GM19455 (cell line): ENCODE measurements around the gene SNRPA1.

Experiments used
- ATAC-seq: cut with Tn5 transposase; IDR thresholded peaks from one replicate; pipeline ENCODE4 v1.9.1; 2021; ENCODE audit not compliant: unreplicated experiment

SNRPA1 gene

DNA sequence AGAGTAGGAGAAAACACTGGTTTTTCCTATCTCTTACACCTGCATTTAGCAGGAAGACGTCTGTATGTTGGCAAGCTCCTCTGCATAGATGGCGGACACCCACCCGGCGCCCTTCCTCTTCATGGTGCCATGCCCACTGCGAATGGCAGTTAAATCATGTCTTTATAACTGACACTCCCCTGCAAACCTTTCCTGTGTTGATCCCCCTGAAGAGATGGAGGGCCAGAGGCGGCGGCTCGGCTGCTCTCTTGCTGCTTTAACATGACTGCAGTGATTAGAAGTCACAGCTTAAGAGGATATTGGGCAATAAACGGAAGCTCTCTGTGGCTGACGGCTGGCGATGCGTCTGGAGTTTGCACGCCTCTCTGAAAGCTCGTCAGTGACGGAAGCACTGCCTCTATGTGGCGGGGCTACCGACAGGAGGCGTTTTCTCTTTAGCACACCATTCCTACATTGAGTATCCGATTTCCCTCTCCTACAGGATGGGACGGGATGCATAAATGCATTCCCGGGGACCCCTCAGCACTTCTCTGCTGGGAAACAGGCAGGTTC, 25.5 kb upstream of the SNRPA1 start:
- ATAC-seq, result no peak

DNA sequence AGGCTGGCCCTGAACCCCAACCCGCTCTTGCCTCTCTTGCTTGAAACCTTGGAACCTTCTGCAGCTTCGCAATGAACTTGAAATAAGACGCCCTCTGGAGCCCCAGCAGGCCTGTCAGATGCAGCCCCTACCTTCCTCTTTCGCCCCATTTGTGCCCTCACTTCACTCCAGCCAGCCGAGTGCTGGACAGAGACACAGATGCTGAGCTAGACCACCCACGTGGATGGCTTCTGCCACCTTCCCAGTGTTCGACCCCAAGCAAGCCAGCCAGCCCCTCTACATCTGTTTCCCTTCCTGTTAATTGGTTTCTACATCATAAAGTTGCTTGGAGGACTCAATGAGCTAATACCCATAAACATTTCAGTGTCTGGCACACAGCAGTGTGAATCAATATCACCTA, 23.8 kb upstream of the SNRPA1 start:
- ATAC-seq, result no peak

DNA sequence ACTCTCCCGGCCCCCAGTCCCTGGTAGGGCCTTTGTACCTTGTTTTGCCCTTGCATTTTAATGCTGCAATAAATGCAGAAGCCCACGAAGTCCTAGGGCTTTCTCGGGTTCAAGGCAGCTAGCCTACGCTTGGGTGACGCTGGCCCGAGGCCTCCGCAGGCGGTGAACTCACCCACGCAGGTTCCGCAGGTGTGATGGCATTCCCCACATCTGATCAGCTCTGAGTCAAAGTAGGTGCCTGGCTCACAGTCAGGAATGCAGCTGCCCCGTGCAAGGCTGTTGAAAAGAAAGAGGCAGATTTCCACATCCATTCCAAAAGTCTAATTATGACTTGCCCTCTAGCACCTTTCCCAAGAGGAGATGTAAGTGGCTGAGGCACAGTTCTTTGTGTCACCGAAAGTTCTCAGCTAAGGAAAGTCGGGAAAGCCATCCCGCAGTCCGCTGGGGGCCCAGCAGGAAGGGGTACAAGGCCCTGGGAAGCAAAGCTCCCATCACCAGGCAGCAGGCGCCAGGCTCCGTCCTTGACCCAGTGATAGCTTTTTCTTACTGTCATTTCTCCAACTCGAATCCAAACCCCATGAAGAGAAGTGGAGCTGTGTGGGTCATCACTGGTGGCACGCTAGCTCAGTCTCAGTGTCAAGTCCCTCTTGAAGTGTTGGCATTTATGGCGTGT, 23.2 kb upstream of the SNRPA1 start:
- ATAC-seq, result no peak

DNA sequence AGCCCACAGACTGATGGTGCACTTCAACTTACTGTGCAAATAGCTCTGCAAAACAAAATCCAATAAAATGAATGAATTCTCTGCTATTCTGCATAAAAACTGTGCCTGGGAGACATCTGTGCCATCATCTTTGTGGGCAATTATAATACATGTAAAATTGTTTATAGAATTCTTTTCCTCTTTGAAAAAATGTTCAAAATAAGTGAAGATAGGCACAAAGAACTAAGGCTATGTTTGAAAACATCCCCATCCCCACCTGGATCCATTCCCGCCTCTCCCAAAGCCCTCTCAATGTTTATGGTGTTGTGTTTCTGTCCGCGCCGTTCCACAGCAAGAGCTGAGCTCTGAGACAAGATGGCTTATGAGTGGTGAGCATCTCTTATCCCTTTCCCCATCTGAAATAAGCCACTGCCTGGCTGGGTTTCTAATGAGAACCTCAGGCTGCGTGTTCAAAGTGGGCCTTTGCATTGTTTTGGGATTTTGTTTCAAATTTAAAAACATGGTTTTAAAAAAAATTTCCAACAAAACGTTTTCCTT, 22.4 kb upstream of the SNRPA1 start:
- ATAC-seq, result no peak

DNA sequence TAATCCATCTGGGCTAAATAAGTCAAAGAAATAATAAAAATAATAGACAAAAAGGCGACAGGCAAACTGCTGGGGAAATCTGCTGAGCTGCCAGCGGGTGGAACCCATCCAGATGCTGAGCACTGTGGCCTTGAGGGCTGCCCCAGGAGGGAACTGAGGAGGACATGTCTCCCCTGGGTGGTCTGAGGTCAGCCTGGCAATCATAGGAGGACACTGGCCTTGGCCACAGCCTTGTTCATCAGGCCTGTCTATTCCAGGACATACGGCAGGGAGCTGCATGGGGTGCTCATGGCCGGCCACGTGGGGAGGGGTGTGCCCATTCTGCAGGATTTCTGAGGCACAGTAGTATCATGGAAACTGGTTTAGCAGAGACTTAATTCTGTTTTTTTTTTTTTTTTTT, 21.5 kb upstream of the SNRPA1 start:
- ATAC-seq, result no peak

DNA sequence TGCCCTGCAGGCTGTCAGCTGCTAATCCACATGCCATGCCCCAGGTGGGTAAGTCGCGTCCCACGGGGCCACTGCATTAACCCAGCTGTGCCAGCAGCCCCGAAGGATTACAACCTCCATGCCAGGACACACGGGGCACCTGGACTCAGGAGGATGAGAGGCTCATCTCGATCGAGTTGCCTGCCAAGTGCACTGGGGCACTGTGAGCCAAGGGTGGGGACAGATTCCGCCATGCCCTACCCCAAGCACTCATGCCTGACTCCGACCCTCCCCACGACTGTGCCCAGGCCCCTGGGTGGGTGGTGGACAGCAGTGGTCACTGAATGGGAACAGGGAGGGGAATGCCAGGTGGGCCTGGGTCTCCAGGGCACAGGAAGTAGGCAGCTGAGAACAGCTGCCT, 20.7 kb upstream of the SNRPA1 start:
- ATAC-seq, result no peak

DNA sequence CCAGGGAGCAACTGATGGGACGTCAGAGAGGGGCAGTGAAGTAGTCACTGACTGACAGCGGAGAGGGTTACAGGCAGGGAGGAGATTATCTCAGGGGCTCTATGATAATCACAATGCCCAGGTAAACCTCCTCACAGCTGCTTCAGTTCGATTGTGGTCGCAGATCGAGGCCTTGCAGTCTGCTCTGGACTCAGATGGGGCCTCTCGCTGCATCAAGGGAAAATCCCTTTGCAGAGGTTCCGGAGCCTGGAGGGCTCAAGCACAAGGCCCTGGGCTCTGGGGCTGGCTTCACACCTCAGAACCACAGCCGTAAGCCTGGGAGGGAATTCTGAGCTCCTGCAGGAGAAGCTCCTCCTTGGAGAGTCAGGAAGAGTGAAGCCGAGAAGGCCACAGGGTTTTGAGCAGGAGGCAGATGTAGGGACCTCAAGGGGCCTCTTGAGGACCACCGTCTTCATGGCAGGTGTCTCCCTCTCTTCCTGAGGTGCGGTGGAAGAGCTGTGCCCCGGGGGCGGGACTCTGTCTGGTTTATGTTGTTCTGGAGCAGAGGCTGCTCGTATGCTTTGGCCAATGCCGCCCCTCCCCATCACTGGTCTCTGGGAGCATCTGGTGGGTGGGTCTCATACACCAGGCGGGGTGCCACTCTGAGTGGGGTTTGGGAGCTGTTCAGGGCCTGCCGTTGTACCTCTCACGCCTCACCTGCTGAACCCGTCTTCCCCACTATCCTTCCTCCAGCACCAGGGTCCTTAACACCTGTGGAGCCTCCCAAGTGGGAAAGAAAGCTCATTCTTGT, 19.5 kb upstream of the SNRPA1 start:
- ATAC-seq, result no peak

DNA sequence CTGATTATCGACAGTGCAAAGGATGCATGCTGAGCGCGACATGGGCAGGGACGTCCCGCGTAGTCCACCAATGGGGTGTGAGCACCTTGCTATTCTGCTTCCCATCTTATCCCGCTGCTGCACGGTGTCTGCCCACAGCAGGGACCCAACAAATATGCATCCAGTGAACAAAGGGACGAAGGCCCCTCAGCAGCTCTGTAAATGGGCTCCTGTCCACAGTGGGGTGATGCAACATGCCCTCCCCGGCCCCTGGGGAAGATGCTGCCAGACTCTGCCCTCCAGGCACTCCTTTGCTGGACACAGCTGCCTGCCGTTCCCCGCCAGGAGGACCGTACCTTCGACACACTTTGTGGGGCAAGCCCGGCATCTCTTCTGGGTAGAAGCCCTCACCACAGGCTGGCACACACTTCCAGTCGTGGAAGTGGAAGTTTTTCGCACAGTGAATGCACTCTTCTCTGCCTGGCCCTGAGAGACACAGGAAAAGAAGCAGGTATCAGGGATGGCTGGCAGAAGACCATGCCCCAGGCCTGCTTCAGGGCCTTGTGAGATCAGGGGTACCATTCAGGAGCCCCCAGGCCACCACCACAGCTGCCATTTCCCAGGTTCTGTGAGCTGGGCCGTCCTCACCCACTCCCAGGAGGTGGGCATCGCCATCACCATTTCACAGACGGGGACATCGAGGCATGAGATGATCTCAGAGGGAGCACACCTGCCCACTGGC, 18.2 kb upstream of the SNRPA1 start:
- no peak for ATAC-seq

DNA sequence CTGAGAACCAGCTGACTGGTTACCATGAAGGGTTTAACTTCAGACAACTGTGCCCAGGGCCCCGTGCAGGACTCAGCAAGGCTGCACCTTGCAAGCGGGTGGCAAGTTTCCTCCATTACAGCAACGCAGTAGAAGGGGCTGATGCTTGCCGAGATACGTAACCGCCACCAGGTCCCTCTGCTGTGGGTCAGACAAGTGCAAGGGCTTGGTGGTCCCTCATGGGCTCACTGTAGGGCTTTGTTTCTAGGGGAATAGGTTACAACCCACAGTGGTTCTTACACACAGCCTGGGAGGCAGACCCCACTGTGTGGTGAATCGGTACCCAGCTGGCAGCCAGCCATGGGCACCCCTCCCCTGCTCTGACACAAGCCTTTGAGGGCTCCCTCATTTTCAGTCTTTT, 15.5 kb upstream of the SNRPA1 start:
- no peak for ATAC-seq

DNA sequence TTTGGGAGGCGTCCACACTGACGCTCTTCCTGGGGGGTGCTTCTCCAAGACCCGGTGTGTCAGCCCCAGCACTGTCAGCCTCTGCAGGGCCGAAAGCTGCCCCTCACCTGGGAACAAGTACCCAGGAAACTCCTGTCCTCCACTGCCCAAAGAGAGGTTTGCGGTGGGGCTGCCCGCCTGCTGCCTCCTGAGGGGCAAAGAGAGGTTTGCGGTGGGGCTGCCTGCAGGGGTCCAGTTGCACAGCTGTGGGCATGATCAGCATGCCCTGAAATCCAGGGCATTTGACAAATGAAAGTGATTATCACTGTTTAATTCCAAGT, 15.1 kb upstream of the SNRPA1 start:
- ATAC-seq, result no peak

DNA sequence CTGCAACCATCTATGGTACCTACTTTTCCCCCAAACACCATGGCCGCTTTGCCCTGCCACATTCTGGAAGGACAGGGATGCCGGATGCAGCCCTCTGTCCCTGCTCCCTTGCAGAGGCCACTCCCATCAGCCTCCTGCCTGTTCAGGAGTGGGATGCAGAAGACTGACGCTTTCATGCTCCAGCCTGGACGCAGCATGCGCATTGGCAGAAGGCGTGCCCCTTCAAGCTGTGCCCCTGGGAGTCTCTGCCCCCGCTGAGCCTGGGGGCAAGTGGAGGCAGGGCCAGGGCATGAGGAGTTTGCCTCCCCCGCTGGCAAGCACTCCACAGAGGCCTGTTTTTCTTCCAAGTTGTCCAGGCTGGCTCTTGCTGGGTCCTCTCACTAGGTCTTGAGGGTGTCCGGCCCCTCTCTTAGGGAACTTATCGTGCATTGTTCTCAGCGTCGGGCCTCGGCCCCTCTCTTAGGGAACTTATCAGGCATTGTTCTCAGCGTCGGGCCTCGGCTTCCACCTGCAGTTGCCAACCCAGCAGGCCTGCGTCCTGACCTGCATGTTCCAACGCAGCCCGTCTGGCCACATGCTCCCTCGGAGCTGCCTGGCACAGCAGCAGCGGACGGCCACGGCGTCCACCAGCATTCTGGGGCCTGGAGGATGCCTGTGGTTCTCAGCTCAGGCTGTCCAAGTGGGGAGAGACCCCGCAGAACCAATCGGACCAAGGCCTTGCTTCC, 14.6 kb upstream of the SNRPA1 start:
- no peak for ATAC-seq

DNA sequence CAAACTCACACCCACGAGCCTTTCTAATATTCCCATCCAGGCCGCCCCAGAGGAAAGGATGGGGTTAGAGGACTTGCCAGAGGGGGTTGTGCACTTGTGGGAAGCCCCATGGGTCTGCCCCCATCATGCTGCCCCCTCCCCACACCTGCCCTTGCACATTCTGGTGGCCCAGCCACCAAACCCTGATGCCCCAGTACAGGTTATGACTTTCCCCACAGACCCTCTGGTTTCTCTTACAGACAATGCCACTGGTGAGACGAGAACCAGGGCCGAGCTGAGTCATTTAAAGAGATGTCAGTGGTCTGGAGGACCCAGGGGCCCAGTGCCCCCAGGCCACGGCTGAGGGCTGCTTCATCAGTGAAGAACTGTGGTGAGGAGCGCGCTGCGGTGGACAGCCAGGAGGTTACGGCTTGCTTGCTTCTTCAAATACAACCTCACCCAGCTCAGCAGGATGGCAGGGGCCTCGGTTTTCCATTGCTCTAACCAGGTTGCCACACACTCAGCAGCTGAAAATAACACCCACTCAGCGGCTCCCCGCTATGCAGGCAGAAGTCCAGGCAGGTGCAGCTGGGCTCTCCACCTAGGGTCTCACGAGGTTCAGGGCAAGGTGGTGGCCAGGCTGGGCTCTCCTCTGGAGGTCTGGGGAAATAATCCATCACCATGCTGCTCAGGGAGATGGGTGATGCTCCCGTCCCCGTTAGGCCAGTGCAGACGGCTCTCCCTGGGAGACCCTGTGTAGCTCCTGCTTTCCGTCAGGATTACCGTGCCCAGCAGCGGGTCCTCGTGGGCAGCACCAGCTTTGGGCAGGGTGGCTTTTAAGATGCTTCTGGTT, 13.8 kb upstream of the SNRPA1 start:
- ATAC-seq, result no peak

DNA sequence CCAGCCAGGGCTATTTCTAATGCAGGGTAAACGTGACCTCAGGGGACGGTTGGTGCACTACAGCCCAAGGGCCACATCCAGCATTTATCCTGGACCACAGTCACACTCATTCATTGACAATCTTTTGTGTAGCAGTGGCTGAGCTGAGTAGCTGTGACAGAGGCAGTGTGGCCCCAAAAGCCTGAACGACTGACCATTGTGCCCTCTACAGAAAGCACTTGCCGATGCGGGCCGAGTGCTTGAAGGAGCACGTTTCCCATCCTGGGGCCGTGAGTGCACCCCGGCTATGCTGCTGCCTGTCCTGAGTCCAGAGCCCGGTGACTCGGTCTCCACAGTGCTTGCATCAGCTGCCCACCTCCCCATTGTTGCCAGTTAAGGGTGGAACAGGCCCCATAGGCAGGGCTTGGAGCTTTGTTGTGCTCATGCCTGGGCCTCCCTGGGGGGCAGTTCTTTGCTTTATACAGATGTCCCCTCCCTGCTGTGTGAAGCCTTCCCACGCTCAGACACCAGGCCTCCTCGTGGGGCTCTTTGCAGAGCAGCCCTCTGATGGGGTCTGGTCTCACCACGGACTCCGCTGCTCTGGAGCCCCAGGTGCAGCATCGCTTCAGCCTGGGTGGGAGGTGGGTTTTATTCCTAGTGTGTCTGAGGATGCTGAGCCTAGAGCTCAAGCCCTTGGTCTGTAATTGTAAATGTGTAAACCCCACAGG, 13.0 kb upstream of the SNRPA1 start:
- ATAC-seq, result no peak

DNA sequence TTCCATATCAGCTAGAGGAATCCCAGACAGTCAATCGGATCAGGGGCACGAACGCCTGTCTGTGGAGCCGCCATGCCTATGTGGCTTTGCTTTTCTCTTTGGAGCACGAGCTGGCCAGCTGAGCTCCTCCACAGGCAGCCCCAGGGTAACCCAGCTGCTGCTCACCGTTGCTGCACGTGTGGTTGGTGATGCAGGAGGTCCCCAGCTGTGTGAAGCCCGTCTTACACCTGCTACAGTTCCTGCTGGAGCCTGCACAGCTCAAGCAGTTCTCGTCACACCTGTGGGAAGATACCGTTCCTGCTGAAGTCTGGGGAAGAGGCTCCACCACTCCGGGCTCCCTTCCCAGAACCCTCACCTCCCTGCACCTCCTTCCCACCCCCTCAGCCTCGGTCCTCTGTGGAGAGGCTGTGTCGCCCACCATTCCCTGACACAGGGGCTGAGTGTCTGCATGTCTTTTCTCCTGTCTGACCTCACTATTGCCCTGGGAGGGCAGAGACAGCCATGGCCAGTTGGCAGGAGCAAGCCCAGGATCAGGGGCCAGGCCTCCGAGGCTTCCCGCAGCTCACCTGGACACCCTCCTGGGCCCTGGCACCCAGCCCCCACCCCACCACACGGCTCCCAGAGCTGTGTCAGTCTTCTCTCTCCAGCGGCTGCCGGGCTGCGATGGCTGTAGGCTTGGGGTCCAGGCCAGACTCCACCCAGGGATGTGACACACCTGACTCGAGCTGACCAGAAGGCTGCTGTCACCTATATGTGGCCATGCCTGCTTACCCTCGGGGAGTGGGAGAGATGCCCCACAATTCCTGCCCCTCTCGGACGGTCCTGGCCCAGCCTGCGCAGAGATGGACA, 12.2 kb upstream of the SNRPA1 start:
- no peak for ATAC-seq

DNA sequence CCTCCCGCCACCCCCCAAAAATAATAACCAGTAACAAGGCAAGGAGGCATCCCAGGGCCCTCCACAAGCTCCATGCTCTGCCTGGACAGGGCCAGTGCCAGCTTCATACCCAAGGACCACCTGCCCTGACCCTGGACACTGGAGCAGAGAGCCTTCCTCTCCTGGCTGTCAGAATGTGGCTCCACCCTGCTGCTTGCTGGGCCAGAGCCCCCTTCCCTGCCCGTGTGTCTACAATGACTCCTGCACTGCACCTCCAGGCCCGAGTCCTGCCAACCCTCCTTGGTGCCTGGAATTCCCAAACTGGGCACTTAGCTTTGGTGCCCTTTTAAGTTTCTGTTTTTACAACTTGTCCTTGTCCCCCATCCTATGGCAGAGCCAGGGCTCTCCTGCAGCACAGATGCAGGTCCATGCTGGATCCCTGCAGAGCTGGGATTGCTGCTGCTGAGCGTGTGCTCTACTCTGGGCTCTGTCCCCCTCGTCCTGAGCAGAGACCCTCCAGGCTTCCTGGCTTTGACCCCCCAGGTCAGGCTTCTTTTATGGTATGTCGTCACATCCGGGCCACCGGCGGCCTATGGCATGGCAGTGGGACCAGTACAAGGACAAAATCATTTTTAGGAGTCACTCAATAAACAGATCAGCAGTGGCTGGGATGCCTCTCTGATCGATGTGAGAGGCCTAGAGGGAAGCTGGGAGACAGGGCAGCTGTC, 11.4 kb upstream of the SNRPA1 start:
- no peak for ATAC-seq

DNA sequence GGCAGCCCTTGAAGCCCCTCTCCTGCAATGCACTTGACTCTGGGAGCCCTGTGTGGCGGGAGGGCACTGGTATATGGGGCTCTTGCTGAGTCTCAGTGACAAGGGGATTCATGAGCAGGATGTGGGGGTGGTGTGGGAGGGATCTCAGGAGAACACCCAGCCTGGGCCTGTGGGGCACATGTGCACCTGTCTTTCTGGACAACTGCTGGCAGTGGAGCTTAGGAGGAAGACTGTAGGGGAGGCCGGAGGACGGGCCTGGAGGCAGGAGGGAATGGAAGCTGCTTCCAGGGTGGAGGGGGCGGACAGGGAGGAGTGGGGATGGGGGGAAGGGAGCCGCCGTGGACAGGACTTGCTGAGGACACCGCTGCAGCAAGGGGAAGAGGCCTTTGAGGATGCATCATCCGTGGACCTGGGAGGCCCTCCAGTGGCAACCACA, 10.8 kb upstream of the SNRPA1 start:
- ATAC-seq, result no peak

DNA sequence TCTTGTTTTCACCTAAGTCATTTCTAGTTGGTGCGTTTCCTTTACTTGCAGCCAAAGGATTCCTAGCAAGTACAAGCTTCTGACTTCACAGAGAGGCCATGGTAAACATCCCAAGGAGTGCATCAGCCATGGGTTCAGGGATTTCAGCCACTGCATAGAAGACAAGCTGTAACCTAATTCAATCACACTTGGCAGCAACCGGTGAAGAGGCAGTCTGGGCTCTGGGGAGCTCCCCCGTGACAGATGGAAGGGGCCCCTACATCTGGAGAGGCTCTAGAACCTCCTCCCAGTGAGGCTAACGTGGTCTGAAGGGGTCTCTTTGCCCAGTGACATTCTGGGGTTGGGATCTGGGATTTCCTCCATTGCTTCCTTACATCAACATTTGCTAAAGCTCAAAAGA, 8.4 kb upstream of the SNRPA1 start:
- no peak for ATAC-seq
